Left ventricle myocardium inferior (tissue), 1 donor: Measurements from ENCODE around the gene VAT1L. TPM values are rescaled to one million over a fixed set of nuclear protein-coding genes. Genes with fewer than 3 reads are reported as not detected.

Experiments used
- DNase-seq: peaks from one replicate; pipeline ENCODE4 v3.0.0-alpha.2; 2020
- H3K27ac ChIP-seq: fragments of 200-600 bp; replicated peaks from 2 replicates; pipeline ENCODE4 v1.8.0; 2021
- H3K27me3 ChIP-seq: fragments of 200-600 bp; 2 replicates; pipeline ENCODE4 v1.8.0; 2021; ENCODE audit warnings: low read depth
- H3K36me3 ChIP-seq: fragments of 200-600 bp; 2 replicates; pipeline ENCODE4 v1.8.0; 2021
- H3K4me1 ChIP-seq: fragments of 200-600 bp; 2 replicates; pipeline ENCODE4 v1.8.0; 2021
- H3K4me3 ChIP-seq: fragments of 200-600 bp; 2 replicates; pipeline ENCODE4 v1.8.0; 2021; ENCODE audit warnings: mild to moderate bottlenecking, moderate library complexity
- H3K9me3 ChIP-seq: fragments of 200-600 bp; replicated peaks from 2 replicates; pipeline ENCODE4 v1.8.0; 2021
- CTCF ChIP-seq: fragments of 200-600 bp; IDR thresholded peaks from 2 replicates; pipeline ENCODE4 v1.8.0; 2021; ENCODE audit warnings: antibody characterized with exemption, mild to moderate bottlenecking, borderline replicate concordance
- intact Hi-C: fragments of 100-400 bp; cut with micrococcal nuclease; formaldehyde crosslinking; loops from one replicate; pipeline ENCODE4 v1.11.0; 2022
- total RNA-seq: library from RNA; stranded (reverse); fragmentation: NEBNext Ultra II Directional; extraction: Animal tissue kit (Norgen Biotek cat#: 25700); gene quantifications from one replicate; pipeline ENCODE4 v1.2.1, GENCODE V29; 2021
- donor health status: DM: no; HTN: yes; CAD: no; lungs with severe emphysema.

VAT1L gene
- total RNA-seq, 1 donor from 2014 or later: 13.1 TPM

DNA sequence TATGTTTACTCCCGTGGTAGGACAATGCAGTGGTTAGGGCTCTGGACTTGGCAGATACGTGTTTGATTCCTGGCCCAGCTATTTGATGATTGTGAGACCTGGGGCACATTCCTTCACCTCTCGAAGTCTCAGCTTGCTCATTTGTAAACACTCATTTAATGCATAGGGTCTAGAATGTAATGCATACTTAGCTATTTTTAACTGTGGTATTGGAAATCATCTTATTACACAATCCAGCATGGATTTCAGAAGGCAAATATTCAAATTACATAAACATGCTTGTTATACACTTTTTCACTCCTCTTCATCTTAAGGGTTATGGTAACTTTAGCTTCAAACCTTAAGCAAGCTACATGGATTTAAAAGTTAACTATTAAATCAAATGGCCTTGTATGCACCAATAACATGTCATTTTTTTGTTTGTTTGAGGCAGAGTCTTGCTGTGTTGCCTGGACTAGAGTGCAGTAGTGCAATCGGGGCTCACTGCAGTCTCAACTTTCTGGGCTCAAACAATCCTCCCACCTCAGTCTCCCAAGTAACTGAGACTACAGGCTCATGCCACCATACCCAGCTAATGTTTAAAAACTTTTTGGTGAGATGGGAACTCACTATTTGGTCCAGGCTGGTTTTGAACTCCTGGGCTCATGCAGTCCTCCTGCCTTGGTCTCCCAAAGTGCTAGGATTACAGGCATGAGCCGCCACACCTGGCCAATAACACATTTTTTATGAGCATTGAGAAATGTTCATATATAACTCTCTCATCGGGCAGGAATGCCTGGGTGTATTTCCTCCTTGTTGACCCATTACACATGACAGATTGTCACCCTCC lies 52.5 kb downstream of the VAT1L start:
- no peak overlapping the region for H3K27ac ChIP-seq
- intact Hi-C loops: no loop called here
- peaks cover 7% of the 10 kb centered on the region for H3K27me3 ChIP-seq
- peaks cover 10% of the 10 kb centered on the region for H3K4me1 ChIP-seq
- no peak for TF ChIP-seq CTCF
- no peak for DNase-seq
- H3K4me3 ChIP-seq: no peak overlapping the region
- no peaks in the 10 kb centered on the region for H3K9me3 ChIP-seq
- no peaks in the 10 kb centered on the region for H3K36me3 ChIP-seq

- Histone ChIP-seq H3K4me3 (no peak overlapping the region), H3K27me3 (peaks cover 7% of the 10 kb centered on the region), H3K4me1 (peaks cover 10% of the 10 kb centered on the region), H3K36me3 (no peaks in the 10 kb centered on the region), H3K9me3 (no peaks in the 10 kb centered on the region), H3K27ac (no peak overlapping the region)
- DNase-seq: no peak
- intact Hi-C loops: no loop called here
- no peak for TF ChIP-seq CTCF
Measured at GRCh38 chr16:77841502-77841763, 53.1 kb downstream of the VAT1L start.

GRCh38 chr16:77842468-77842867 lies 54.1 kb downstream of the VAT1L start:
- Histone ChIP-seq H3K27ac (no peak overlapping the region), H3K36me3 (no peaks in the 10 kb centered on the region), H3K4me1 (peaks cover 10% of the 10 kb centered on the region), H3K4me3 (no peak overlapping the region), H3K9me3 (no peaks in the 10 kb centered on the region), H3K27me3 (peaks cover 7% of the 10 kb centered on the region)
- TF ChIP-seq CTCF: no peak
- intact Hi-C loops: no loop called here
- no peak for DNase-seq

GRCh38 chr16:77843405-77843804 lies 55.0 kb downstream of the VAT1L start:
- no peak for TF ChIP-seq CTCF
- Histone ChIP-seq H3K36me3 (no peaks in the 10 kb centered on the region), H3K27me3 (peaks cover 7% of the 10 kb centered on the region), H3K27ac (no peak overlapping the region), H3K9me3 (no peaks in the 10 kb centered on the region), H3K4me1 (peaks cover 10% of the 10 kb centered on the region), H3K4me3 (no peak overlapping the region)
- intact Hi-C loops: no loop called here
- DNase-seq: no peak

DNA sequence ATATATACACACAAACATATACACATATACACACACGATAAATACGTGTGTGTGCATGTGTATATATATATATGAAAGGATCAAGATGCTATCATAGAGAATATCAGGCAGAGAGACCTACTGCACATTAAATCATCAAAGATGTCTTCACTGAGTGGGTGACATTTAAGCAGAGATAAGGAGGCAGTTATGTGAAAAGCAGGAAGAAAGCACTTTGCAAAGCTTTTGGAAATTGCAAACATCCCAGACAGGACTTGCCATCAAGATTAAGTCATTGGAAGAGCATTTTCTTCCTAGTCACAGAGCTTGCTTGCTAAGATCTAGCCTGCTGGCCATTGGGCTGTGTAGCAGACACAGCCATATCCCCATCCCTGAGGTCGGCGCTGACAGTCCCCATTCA lies 56.4 kb downstream of the VAT1L start:
- peaks cover 15% of the 10 kb centered on the region for H3K4me1 ChIP-seq
- intact Hi-C loops: no loop called here
- peaks cover 7% of the 10 kb centered on the region for H3K27me3 ChIP-seq
- H3K36me3 ChIP-seq: no peaks in the 10 kb centered on the region
- no peak overlapping the region for H3K27ac ChIP-seq
- DNase-seq: no peak
- no peak for TF ChIP-seq CTCF
- H3K4me3 ChIP-seq: no peak overlapping the region
- no peaks in the 10 kb centered on the region for H3K9me3 ChIP-seq
